ENCODE data around the gene WBP2.

GRCh38 chr17:75810216-75810615 is 44.9 kb downstream of the WBP2 start:
- TF ChIP-seq POLR2A (IDR thresholded peaks at IDR 0.05; ENCODE audit: low read depth, low read length) = no peak
- no peak for TF ChIP-seq TAF1 (IDR thresholded peaks at IDR 0.05; ENCODE audit: low read depth, low read length)
- no peak for TF ChIP-seq POLR2AphosphoS5 (IDR thresholded peaks at IDR 0.05; ENCODE audit: low read depth, low read length)
- no peak for TF ChIP-seq POU2F2 (IDR thresholded peaks at IDR 0.05; ENCODE audit: low read depth, low read length)
- TF ChIP-seq PAX5 (IDR thresholded peaks at IDR 0.05; ENCODE audit: insufficient read depth, low read length, severe bottlenecking) = no peak
- no peak for TF ChIP-seq SPI1 (IDR thresholded peaks at IDR 0.05; ENCODE audit: low read depth, low read length)

Data from GM12891 (cell line).